HG03378 (cell line): ENCODE results near the gene KCNE1.
"Not testable (repeated sequence)": the region's sequence is repeated elsewhere in the genome, so short reads cannot be mapped to it uniquely, and the experiment has no call there.

Experiments used
- ATAC-seq: cut with Tn5 transposase; IDR thresholded peaks from one replicate; pipeline ENCODE4 v1.9.1; 2021; ENCODE audit warnings: mild to moderate bottlenecking, moderate library complexity; ENCODE audit not compliant: unreplicated experiment

KCNE1 gene

DNA sequence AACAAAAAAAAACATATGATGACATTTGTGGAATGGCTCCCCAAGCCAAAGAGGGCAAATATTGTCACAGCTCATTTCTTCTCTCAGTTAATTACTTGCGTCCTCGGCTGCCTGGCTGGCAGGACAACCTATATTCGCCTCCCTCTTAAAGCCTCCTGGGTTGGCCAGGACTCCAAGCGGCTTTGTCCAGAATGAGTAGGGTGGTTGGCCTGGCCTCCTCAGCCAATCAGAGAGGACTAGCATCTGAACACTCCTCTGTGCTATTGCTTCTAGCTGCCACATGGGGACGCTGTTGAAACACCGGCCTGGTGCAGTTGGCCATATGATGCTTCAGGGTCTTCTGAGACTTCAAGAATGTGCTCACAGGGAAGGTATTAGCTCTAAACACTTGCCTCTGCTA, 83.6 kb downstream of the KCNE1 start:
- ATAC-seq, result not testable (repeated sequence)

DNA sequence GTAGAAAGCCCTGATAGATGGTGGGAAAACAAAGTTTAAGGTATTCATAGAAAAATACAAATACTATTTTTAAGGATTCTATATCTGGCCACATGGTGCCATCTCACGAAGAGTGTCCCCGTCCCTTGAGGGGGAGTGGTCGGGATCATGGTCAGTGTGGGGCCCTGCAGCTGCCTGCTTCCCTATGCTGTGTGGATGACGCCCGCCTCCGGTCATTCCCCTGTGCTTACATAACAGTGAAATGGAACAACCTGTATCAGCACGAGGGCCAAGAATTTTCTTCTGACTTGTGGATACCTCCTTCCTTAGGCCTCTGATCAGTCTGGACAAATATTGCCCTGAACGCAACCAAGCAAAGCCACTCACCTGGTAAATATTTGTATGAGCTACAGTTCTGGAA, 84.7 kb downstream of the KCNE1 start:
- ATAC-seq, result not testable (repeated sequence)

DNA sequence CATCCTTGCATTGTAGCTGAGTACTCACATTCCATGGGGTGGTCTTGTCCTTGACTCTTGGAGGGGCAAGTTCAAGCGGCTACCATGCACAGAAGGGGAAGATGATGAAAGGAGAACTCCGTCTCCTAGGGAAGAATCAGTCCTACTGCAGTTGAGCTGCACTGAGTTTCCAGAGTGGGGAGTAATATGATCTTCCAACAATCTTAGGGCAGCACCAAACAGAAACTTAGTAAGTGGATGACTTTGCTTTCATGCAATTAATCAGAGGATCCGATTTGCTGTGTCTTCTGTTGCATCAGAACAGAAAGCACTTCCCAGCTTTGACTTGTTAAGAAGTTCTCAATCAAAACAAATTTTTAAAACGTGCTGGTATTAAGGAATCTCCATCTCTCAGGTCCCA, 88.2 kb downstream of the KCNE1 start, which contains the start of gene SMIM34:
TSS of gene SMIM34 (minus strand) at position 147 of the 400 bp plus-strand sequence. CDS start at position 35, 112 bp downstream.
- ATAC-seq, result not testable (repeated sequence)

DNA sequence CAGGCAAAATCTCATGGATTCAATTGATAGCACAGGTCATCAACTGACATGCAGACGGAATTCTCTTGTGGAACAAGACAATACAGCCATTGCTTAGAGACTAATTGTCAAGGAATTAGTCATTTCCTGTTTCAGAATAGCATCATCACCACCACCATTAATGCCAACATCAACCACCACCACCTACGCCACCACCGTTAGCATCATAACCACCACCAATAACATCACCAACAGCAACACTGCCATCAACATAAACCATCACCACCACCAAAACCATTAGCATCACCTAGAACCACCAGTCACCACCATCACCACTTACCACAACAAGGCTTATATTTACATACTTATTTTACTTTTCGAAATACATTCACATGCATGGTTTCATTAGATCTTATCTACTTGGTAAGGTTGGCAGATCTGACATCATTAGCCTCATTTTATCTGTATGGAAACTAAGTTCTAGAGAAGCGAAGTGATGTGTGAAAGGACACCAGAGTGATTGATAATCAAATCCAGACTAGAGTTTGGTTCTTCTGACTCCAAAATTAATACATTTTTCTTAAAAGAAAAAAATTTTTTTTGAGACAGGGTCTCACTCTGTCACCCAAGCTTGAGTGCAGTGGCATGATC, 94.4 kb downstream of the KCNE1 start:
- ATAC-seq, result not testable (repeated sequence)

DNA sequence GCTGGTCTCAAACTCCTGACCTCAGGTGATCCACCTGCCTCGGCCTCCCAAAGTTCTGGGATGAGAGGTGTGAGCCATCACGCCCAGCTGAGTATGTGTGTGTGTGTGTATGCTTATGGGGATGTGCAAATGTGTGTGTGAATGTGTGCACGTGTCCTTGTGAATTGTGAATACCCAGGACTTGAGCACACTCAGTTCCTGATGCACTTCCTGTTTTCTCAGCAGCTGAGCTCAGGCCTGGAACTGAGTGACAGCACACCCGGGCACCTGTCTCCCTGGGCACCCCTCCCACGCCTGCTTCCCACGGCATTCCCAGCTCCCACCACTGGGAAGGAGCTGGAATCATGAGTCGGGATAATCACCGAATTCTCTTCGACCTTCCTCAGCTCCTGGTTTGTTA, 104.7 kb downstream of the KCNE1 start:
- not testable (repeated sequence) for ATAC-seq

DNA sequence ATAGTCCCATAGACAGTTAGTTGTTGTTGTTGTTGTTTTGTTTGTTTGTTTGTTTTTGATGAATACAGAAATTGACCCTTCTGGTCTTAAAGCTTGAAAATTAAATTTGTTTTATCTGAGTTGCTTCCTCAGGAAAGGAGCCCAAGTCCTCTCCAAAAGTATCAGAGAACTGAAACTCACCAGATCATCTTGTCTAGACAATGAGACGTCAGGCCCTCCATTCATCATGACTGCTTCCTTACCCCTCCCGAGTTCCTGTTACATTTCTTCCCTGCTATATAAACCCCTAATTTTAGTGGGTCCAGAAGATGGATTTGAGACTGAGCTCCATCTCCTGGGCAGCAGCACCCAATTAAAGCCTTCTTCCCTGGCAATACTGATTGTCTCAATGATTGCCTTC, 105.3 kb downstream of the KCNE1 start:
- ATAC-seq, result not testable (repeated sequence)

DNA sequence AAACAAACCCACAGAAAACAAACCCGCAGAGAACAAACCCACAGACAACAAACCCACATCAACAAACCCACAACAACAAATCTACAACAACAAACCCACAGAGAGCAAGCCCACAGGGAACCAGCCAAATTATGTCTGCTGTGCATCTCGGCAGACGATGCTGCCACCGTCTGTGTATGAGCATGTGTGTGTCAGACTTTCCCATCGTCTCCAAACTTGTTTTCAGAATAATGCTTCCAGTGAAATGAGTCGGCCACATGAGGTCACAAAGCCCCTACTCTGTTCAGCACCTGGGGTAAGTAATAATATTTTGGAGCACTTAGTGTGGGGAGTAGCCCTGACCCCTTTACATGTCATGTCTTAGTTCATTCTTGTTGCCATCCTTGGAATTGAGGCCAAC, 105.9 kb downstream of the KCNE1 start:
- not testable (repeated sequence) for ATAC-seq

DNA sequence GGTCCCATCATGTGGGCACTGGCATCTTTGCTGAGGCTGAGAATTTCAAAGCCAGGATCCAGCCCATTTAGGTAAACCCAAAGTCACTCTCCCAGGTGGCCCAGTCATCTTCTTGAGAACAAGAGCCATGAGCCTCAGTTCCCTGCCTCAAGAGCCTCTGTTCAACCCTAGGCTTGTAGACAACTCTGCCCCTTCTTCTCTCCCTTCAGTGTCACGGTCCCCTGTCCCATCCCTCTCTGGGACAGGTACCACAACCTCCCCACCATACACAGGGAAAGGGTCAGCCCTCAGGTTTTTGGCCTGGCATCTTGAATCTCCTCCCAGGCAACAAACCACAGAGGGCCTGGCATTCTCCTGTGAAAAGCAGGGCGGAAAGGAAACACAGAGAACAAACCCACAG, 106.3 kb downstream of the KCNE1 start:
- not testable (repeated sequence) for ATAC-seq

DNA sequence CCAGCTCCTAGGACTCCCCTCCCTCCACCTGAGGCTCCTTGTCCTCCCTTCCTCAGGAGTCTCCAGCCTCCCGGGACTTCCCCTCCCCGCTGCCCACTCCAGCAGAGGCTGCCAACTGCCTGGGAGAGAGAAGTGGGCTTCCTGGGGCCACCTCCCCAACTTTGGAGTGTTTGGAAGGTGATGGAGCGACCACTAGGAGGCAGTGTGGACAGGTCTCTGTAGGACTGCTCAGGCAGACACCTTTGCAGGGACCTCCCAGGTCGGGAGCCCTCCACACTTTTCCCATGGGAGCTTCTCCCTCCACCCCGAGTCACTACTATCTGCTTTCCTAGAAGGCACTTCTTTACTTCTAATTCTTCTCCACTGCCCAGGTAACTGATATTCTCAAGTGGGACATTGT, 107.3 kb downstream of the KCNE1 start:
- not testable (repeated sequence) for ATAC-seq

DNA sequence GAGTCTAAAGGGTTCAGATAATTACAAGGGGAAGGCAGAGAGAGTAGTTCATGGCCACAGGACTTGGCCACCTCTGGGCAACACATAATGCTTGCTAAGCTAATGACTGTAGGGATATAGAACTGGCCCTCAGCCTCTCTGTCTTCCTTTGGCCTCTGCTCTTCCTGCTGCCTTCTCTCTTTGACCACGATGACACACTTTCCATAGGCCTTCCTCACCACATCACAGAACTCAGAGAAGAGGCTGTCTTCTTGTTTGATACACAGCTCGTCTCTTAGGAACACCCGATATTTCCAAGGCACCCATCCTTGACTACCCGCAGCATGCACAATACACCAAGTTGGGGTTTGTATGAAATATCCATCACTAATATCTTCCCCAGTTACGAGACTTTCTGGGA, 111.5 kb downstream of the KCNE1 start:
- not testable (repeated sequence) for ATAC-seq
